WTC11 (cell line): ENCODE data around the gene ETV3. TPM values are rescaled to one million over a fixed set of nuclear protein-coding genes. Genes with fewer than 3 reads are reported as not detected.

Experiments
- ATAC-seq: fragments of 200-7000 bp; cut with Tn5 transposase; 2 replicates; pipeline ENCODE4 v1.10.0; 2021; ENCODE audit warnings: mild to moderate bottlenecking, moderate library complexity
- CTCF ChIA-PET: fragments of 300-600 bp; sonication (Branson Sonifier 250); formaldehyde crosslinking; loops from one replicate; lab custom pipeline; 2021; ENCODE audit warnings: antibody characterized with exemption; lab: Charles Lee
- POLR2A ChIA-PET: fragments of 350-600 bp; sonication (Branson Sonifier 250); formaldehyde crosslinking; loops from one replicate; lab custom pipeline; 2021; ENCODE audit warnings: antibody characterized with exemption; lab: Charles Lee
- DNase-seq: peaks from one replicate; pipeline ENCODE4 v3.0.0; 2021; ENCODE audit warnings: low spot score
- H3K27ac Mint-ChIP-seq: 2 replicates; pipeline ENCODE4 v1.8.0; 2021; ENCODE audit warnings: mixed read lengths
- H3K27me3 Mint-ChIP-seq: 2 replicates; pipeline ENCODE4 v1.8.0; 2021; ENCODE audit warnings: low read depth, mild to moderate bottlenecking, moderate library complexity, mixed read lengths
- H3K36me3 Mint-ChIP-seq: 2 replicates; pipeline ENCODE4 v1.8.0; 2021; ENCODE audit warnings: mixed read lengths
- H3K4me1 Mint-ChIP-seq: 2 replicates; pipeline ENCODE4 v1.8.0; 2022; ENCODE audit warnings: mixed read lengths
- H3K4me3 Mint-ChIP-seq: 2 replicates; pipeline ENCODE4 v1.8.0; 2021; ENCODE audit warnings: mild to moderate bottlenecking, moderate library complexity, mixed read lengths
- H3K9me3 Mint-ChIP-seq: 2 replicates; pipeline ENCODE4 v1.8.0; 2021; ENCODE audit warnings: mixed read lengths
- ATF2 ChIP-seq: sonication (generic); formaldehyde crosslinking; IDR thresholded peaks from 2 replicates; pipeline ENCODE4 v1.8.1; 2022; ENCODE audit warnings: low read depth, missing genetic modification reagents, borderline replicate concordance
- E2F5 ChIP-seq: sonication (generic); formaldehyde crosslinking; IDR thresholded peaks from 2 replicates; pipeline ENCODE4 v1.8.1; 2022; ENCODE audit warnings: mild to moderate bottlenecking, moderate library complexity, missing genetic modification reagents
- EMX1 ChIP-seq: fragments of 250-450 bp; sonication (Bioruptor Pico); IDR thresholded peaks from 2 replicates; pipeline ENCODE4 v1.8.0; 2021; ENCODE audit warnings: mild to moderate bottlenecking
- HMGA2 ChIP-seq: fragments of 250-450 bp; sonication (Bioruptor Pico); IDR thresholded peaks from 2 replicates; pipeline ENCODE4 v1.4.0; 2021; ENCODE audit warnings: mild to moderate bottlenecking, moderate library complexity
- IRF2 ChIP-seq: sonication (generic); formaldehyde crosslinking; IDR thresholded peaks from 2 replicates; pipeline ENCODE4 v1.8.0; 2022; ENCODE audit warnings: low read depth, missing genetic modification reagents, borderline replicate concordance
- MAX ChIP-seq: sonication (generic); formaldehyde crosslinking; IDR thresholded peaks from 2 replicates; pipeline ENCODE4 v1.8.0; 2022; ENCODE audit warnings: mild to moderate bottlenecking, missing genetic modification reagents
- NFE2L1 ChIP-seq: sonication (generic); formaldehyde crosslinking; IDR thresholded peaks from 2 replicates; pipeline ENCODE4 v1.8.1; 2023; ENCODE audit warnings: missing genetic modification reagents
- NFYB ChIP-seq: sonication (generic); formaldehyde crosslinking; conservative IDR thresholded peaks from 2 replicates; pipeline ENCODE4 v1.8.0; 2022; ENCODE audit warnings: low read depth, missing genetic modification reagents
- NR2C2 ChIP-seq: sonication (generic); formaldehyde crosslinking; IDR thresholded peaks from 2 replicates; pipeline ENCODE4 v1.8.0; 2022; ENCODE audit warnings: mild to moderate bottlenecking, missing genetic modification reagents
- NR3C1 ChIP-seq: sonication (generic); formaldehyde crosslinking; conservative IDR thresholded peaks from 2 replicates; pipeline ENCODE4 v1.8.1; 2023; ENCODE audit warnings: low read depth, mild to moderate bottlenecking, missing genetic modification reagents
- PRDM15 ChIP-seq: sonication (generic); formaldehyde crosslinking; IDR thresholded peaks from 2 replicates; pipeline ENCODE4 v1.8.0; 2022; ENCODE audit warnings: missing genetic modification reagents
- RELA ChIP-seq: sonication (generic); formaldehyde crosslinking; IDR thresholded peaks from 2 replicates; pipeline ENCODE4 v1.8.1; 2022; ENCODE audit warnings: missing genetic modification reagents, mild to moderate bottlenecking, borderline replicate concordance
- SP1 ChIP-seq: sonication (generic); formaldehyde crosslinking; conservative IDR thresholded peaks from 2 replicates; pipeline ENCODE4 v1.8.1; 2022; ENCODE audit warnings: missing genetic modification reagents
- ZNF121 ChIP-seq: sonication (generic); formaldehyde crosslinking; IDR thresholded peaks from 2 replicates; pipeline ENCODE4 v1.8.0; 2023; ENCODE audit warnings: missing genetic modification reagents
- ZNF138 ChIP-seq: sonication (generic); formaldehyde crosslinking; conservative IDR thresholded peaks from 2 replicates; pipeline ENCODE4 v1.8.1; 2022; ENCODE audit warnings: mild to moderate bottlenecking, moderate library complexity, missing genetic modification reagents
- ZNF219 ChIP-seq: sonication (generic); formaldehyde crosslinking; IDR thresholded peaks from 2 replicates; pipeline ENCODE4 v1.8.0; 2023; ENCODE audit warnings: missing genetic modification reagents, mild to moderate bottlenecking, borderline replicate concordance
- ZNF232 ChIP-seq: sonication (generic); formaldehyde crosslinking; IDR thresholded peaks from 2 replicates; pipeline ENCODE4 v1.8.0; 2022; ENCODE audit warnings: mild to moderate bottlenecking, missing genetic modification reagents
- ZNF396 ChIP-seq: fragments of 250-450 bp; sonication (Bioruptor Pico); IDR thresholded peaks from 2 replicates; pipeline ENCODE4 v1.8.0; 2021; ENCODE audit warnings: mild to moderate bottlenecking, moderate library complexity, borderline replicate concordance
- total RNA-seq: library from RNA; stranded (reverse); gene quantifications from 3 replicates; pipeline ENCODE4 v1.2.3, GENCODE V29; 2021
- TF ChIP-seq, protein P1 (sequence below): sonication (generic); formaldehyde crosslinking; IDR thresholded peaks from 2 replicates; pipeline ENCODE4 v1.8.1; 2023; ENCODE audit warnings: mild to moderate bottlenecking, missing genetic modification reagents, borderline replicate concordance
- TF ChIP-seq, protein P2 (sequence below): fragments of 250-450 bp; sonication (Bioruptor Pico); IDR thresholded peaks from 2 replicates; pipeline ENCODE4 v1.9.0; 2021; ENCODE audit warnings: moderate library complexity, mild to moderate bottlenecking, inconsistent platforms, borderline replicate concordance

ETV3 gene
- total RNA-seq, 1 experiment from 2014 or later: 26.0 TPM

GRCh38 chr1:157096881-157097280 is 41.3 kb downstream of the ETV3 start:
- Mint-ChIP-seq H3K27ac (no peak overlapping the region), H3K4me3 (no peak overlapping the region), H3K36me3 (no peaks in the 10 kb centered on the region), H3K27me3 (no peaks in the 10 kb centered on the region), H3K9me3 (no peaks in the 10 kb centered on the region), H3K4me1 (peaks cover 14% of the 10 kb centered on the region)
- ATAC-seq (no peak), DNase-seq (no peak)
- CTCF ChIA-PET: interaction anchor here (4.7 kb wide), 1 partner anchor 59 kb away, joined by 34 read pairs; no protein-coding TSS in a partner anchor
- TF ChIP-seq SP1 (CRISPR knock-in tag) (no peak), HMGA2 (CRISPR knock-in tag) (no peak), ZNF121 (CRISPR knock-in tag) (no peak), RELA (CRISPR knock-in tag) (no peak), PRDM15 (no peak)
- TF ChIP-seq, protein P1, sequence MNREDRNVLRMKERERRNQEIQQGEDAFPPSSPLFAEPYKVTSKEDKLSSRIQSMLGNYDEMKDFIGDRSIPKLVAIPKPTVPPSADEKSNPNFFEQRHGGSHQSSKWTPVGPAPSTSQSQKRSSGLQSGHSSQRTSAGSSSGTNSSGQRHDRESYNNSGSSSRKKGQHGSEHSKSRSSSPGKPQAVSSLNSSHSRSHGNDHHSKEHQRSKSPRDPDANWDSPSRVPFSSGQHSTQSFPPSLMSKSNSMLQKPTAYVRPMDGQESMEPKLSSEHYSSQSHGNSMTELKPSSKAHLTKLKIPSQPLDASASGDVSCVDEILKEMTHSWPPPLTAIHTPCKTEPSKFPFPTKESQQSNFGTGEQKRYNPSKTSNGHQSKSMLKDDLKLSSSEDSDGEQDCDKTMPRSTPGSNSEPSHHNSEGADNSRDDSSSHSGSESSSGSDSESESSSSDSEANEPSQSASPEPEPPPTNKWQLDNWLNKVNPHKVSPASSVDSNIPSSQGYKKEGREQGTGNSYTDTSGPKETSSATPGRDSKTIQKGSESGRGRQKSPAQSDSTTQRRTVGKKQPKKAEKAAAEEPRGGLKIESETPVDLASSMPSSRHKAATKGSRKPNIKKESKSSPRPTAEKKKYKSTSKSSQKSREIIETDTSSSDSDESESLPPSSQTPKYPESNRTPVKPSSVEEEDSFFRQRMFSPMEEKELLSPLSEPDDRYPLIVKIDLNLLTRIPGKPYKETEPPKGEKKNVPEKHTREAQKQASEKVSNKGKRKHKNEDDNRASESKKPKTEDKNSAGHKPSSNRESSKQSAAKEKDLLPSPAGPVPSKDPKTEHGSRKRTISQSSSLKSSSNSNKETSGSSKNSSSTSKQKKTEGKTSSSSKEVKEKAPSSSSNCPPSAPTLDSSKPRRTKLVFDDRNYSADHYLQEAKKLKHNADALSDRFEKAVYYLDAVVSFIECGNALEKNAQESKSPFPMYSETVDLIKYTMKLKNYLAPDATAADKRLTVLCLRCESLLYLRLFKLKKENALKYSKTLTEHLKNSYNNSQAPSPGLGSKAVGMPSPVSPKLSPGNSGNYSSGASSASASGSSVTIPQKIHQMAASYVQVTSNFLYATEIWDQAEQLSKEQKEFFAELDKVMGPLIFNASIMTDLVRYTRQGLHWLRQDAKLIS (CRISPR knock-in tag): no peak
- POLR2A ChIA-PET: no interaction called here

- TF ChIP-seq ZNF138 (no peak), ZNF219 (no peak), EMX1 (CRISPR knock-in tag) (no peak), E2F5 (CRISPR knock-in tag) (no peak), NFYB (CRISPR knock-in tag) (no peak), NR3C1 (no peak), SP1 (CRISPR knock-in tag) (no peak), NR2C2 (CRISPR knock-in tag) (no peak), ZNF396 (no peak), NFE2L1 (CRISPR knock-in tag) (no peak), ZNF232 (CRISPR knock-in tag) (no peak)
- TF ChIP-seq, all 79 proteins: peak for 0
- Mint-ChIP-seq H3K27me3 (no peaks in the 10 kb centered on the region; the same call in 1 of the 2 replicates), H3K4me3 (no peak overlapping the region), H3K4me1 (peaks cover 15% of the 10 kb centered on the region), H3K36me3 (no peaks in the 10 kb centered on the region), H3K27ac (no peak overlapping the region), H3K9me3 (no peaks in the 10 kb centered on the region)
- ChIA-PET CTCF (interaction anchor here (1.0 to 4.7 kb wide), 3 partner anchors 9 to 68 kb away, joined by 4 to 34 read pairs (median 7); no protein-coding TSS in a partner anchor), POLR2A (no interaction called here)
- ATAC-seq (no peak), DNase-seq (no peak)
These were observed 42.6 kb downstream of the ETV3 start for GRCh38 chr1:157095551-157095950.

- DNase-seq: no peak
- ATAC-seq: no peak
- Mint-ChIP-seq H3K27ac (no peak overlapping the region), H3K27me3 (no peaks in the 10 kb centered on the region; the same call in 1 of the 2 replicates), H3K4me1 (peaks cover 20% of the 10 kb centered on the region), H3K36me3 (no peaks in the 10 kb centered on the region), H3K4me3 (no peak overlapping the region), H3K9me3 (no peaks in the 10 kb centered on the region)
- ChIA-PET POLR2A (no interaction called here), CTCF (interaction anchor here (1.0 to 4.7 kb wide), 3 partner anchors 9 to 68 kb away, joined by 4 to 34 read pairs (median 7); no protein-coding TSS in a partner anchor)
- TF ChIP-seq MAX (CRISPR knock-in tag): no peak
- TF ChIP-seq IRF2 (CRISPR knock-in tag): no peak
- no peak for TF ChIP-seq ATF2
- TF ChIP-seq ZNF121 (CRISPR knock-in tag): no peak
- no peak for TF ChIP-seq NFYB (CRISPR knock-in tag)
- TF ChIP-seq, protein P2, sequence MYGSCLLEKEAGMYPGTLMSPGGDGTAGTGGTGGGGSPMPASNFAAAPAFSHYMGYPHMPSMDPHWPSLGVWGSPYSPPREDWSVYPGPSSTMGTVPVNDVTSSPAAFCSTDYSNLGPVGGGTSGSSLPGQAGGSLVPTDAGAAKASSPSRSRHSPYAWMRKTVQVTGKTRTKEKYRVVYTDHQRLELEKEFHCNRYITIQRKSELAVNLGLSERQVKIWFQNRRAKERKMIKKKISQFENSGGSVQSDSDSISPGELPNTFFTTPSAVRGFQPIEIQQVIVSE (CRISPR knock-in tag): no peak
- no peak for TF ChIP-seq E2F5 (CRISPR knock-in tag)
These were observed 43.1 kb downstream of the ETV3 start for GRCh38 chr1:157095091-157095490.
